K562 (cell line): ENCODE results near the gene MAMDC4.

Experiments used
- CBX2 ChIP-seq: fragments of 200-600 bp; sonication (generic); IDR thresholded peaks from one replicate; pipeline ENCODE4 v1.6.1; 2012; ENCODE audit warnings: mild to moderate bottlenecking, low read length, inconsistent platforms; ENCODE audit not compliant: insufficient read depth, poor library complexity, severe bottlenecking
- CHD4 ChIP-seq: fragments of 200-600 bp; sonication (generic); IDR thresholded peaks from 3 replicates; pipeline ENCODE4 v1.6.1; 2012; ENCODE audit warnings: low read depth, mild to moderate bottlenecking, mixed read lengths, low read length, inconsistent platforms; ENCODE audit not compliant: insufficient read depth, insufficient replicate concordance, poor library complexity, severe bottlenecking
- GABPB1 ChIP-seq: sonication (generic); formaldehyde crosslinking; IDR thresholded peaks from 2 replicates; pipeline ENCODE4 v1.8.0; 2022; ENCODE audit warnings: mild to moderate bottlenecking, missing genetic modification reagents
- JUNB ChIP-seq: fragments of 450-650 bp; formaldehyde crosslinking; conservative IDR thresholded peaks from 2 replicates; pipeline ENCODE4 v1.4.0; 2020; ENCODE audit warnings: mild to moderate bottlenecking
- TF ChIP-seq, protein P1 (sequence below): fragments of 250-450 bp; sonication (Bioruptor Pico); IDR thresholded peaks from 2 replicates; pipeline ENCODE4 v1.5.0; 2021

DNA sequence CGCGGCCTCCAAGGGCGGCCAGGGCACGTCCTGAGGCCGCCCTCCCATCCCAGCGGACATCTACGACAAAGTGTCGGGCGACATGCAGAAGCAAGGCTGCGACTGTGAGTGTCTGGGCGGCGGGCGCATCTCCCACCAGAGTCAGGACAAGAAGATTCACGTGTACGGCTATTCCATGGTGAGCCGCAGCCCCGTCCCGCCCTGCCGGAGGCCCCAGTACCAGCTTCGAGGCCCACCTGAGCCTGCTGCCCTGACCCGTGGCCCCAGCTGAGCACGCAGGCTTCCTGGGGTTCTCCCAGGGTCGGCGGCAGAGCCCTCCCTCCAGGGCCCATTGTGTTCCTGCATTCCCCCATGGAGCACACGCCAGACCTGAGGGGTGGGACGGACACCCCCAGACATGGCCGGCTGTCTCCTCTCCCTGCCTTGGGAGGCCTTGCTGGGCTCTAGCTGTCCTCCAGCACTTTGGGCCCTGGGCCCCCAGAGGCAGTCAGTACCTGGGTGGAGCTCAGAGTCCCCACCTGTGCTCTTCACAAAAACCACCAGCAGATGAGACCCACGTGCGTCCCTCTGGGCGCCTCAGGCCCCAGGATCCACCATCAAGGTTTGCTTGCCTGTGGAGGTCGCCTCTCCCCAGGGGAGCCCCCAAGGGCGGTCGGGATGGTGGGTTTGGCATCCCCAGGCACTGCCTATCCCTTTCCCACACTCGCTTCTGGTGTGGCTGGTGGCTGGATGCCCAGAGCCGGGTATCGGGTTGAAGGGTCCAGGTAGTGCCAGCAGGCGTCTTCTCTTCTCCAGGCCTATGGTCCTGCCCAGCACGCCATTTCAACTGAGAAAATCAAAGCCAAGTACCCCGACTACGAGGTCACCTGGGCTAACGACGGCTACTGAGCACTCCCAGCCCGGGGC, 1.9 kb upstream of the MAMDC4 start:
- no peak for TF ChIP-seq CBX2
- TF ChIP-seq, protein P1, sequence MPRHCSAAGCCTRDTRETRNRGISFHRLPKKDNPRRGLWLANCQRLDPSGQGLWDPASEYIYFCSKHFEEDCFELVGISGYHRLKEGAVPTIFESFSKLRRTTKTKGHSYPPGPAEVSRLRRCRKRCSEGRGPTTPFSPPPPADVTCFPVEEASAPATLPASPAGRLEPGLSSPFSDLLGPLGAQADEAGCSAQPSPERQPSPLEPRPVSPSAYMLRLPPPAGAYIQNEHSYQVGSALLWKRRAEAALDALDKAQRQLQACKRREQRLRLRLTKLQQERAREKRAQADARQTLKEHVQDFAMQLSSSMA, result no peak
- TF ChIP-seq GABPB1 (CRISPR knock-in tag), result no peak
- no peak for TF ChIP-seq JUNB (CRISPR knock-in tag)
- no peak for TF ChIP-seq CHD4
